ENCODE data around the gene BLZF1.
"Not testable (repeated sequence)": the region's sequence is repeated elsewhere in the genome, so short reads cannot be mapped to it uniquely, and the experiment has no call there.

The BLZF1 gene

DNA sequence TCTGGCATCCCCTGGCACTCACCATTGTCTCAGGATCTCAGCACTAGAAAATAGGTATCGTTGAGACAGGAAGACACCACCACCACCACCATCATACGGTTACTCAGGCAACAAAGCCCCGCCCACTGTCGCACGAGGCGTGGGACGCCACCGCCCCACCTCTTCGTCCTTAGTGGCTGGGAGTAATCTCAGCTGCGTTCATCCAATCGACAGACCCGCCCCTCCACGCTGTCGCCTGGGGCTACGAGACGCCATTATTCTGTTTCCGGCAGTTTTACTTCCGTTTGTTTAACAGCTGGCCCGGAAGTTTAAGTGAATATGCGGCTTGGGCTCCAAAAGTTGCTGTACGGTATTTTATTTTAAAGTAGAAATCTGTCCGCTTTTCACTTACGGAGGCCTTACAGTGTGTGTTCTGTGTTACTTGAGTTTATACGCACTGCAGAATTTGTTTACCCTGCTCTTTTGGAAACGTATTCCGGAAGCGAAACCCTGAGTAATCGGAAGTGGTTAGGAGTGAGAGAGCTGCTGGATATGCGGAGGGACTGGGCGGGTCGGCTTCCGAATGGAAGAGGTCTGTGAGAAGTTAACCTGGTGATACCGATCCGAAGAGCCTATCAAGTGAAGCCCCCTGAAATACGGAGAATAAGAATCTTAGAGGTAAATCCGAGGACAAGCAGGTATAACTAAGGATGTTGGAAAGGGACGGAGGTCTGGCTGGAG, at the start of gene BLZF1, which contains the start of gene NME7:
Gene BLZF1, plus strand, starts transcription at position 510 of the 720 bp plus-strand sequence. CDS start 1,328 bp downstream, outside the sequence.
Gene NME7, minus strand, starts transcription at position 112 of the 720 bp plus-strand sequence. Its CDS starts 87 bp downstream, at position 25.
- DNase-seq (ENCODE audit: low read depth): peak; percentile 98

DNA sequence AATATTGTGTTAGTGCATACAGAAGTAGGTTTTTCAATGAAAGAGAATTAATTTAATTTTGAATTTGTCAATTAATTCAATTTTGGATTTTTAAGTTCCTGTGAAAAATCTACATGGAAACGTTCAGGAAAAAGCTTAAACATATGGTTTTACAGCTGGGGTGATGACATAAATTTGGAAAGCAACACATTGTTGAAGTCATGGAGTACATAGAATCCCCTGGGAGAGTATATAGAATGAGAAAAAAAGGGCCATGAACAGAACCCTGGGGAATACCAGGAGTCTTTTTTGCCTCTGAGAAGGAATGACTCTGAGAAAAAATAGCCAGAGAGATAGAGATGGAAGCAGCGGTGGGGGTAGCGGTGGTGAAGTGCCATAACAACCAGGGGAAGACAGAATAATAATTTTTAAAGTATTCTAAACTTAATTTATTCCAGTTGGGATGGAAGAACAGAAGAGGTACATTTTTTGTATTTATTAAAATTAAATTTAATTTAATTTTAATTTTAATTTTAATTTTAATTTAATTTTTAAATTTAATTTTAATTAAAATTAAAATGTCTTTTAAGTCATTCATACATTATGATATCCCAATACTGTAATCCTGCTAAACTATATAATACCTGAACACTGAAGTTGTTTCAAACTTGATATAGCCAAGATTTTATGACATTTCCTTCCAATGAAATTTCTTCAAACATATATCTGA, 49.3 kb upstream of the BLZF1 start:
- no peak for DNase-seq (ENCODE audit: low read depth)

DNA sequence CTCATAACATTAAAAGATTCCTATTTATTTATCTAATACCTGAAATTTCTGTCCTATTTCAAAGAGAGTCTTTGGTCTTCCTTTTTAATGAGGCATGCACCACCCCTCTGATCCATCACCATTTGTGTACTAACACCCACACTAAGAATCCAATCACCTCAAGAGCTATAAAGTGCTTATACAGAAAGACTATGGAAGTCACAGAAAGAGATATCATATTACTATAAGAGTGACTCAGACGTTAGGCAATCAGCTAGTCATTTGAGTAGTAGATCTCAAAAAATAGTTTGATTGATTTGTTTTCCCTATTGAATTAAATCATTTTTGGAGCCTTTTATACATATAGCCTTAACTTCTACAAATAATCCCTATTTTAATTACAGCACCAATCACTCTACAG, 46.5 kb upstream of the BLZF1 start:
- no peak for DNase-seq (ENCODE audit: low read depth)

GRCh38 chr1:169322138-169322537, 45.9 kb upstream of the BLZF1 start:
- no peak for DNase-seq (ENCODE audit: low read depth)

GRCh38 chr1:169325117-169325516, 42.9 kb upstream of the BLZF1 start:
- DNase-seq (ENCODE audit: low read depth): no peak

- no peak for DNase-seq (ENCODE audit: low read depth)
These were observed 41.6 kb upstream of the BLZF1 start for GRCh38 chr1:169326261-169326955.

GRCh38 chr1:169326956-169327268, 41.1 kb upstream of the BLZF1 start:
- DNase-seq (ENCODE audit: low read depth): no peak

- no peak for DNase-seq (ENCODE audit: low read depth)
These were observed 40.1 kb upstream of the BLZF1 start for GRCh38 chr1:169327875-169328274.

GRCh38 chr1:169329383-169329782, 38.6 kb upstream of the BLZF1 start:
- DNase-seq (ENCODE audit: low read depth): no peak

- no peak for DNase-seq (ENCODE audit: low read depth)
These were observed 37.1 kb upstream of the BLZF1 start for GRCh38 chr1:169330927-169331326.

DNA sequence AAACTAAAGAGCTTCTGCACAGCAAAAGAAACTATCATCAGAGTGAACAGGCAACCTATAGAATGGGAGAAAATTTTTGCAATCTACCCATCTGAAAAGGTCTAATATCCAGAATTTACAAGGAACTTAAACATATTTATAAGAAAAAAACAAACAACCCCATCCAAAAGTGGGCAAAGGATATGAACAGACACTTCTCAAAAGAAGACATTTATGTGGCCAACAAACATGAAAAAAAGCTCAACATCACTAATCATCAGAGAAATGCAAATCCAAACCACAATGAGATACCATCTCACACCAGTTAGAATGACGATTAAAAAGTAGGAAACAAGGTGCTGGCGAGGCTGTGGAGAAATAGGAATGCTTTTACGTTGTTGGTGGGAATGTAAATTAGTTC, 33.3 kb upstream of the BLZF1 start:
- not testable (repeated sequence) for DNase-seq (ENCODE audit: low read depth)

DNA sequence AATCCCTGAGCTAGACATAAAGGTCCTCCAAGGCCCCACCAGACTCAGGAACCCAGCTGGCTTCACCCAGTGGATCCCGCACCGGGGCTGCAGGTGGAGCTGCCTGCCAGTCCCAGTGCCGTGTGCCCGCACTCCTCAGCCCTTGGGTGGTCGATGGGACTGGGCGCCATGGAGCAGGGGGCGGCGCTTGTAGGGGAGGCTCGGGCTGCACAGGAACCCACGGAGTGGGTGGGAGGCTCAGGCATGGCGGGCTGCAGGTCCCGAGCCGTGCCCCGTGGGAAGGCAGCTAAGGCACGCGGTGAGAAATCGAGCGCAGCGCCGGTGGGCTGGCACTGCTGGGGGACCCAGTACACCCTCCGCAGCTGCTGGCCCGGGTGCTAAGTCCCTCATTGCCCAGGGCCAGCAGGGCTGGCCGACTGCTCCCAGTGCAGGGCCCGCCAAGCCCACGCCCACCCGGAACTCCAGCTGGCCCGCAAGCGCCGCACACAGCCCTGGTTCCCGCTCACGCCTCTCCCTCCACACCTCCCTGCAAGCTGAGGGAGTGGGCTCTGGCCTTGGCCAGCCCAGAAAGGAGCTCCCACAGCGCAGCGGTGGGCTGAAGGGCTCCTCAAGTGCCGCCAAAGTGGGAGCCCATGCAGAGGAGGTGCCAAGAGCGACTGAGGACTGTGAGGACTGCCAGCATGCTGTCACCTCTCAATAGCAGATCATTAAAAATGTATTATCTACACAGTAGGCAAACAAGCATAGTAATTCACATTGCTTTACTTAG, 30.9 kb upstream of the BLZF1 start:
- not testable (repeated sequence) for DNase-seq (ENCODE audit: low read depth)

- DNase-seq (ENCODE audit: low read depth): no peak
These were observed 29.4 kb upstream of the BLZF1 start for GRCh38 chr1:169338617-169339016.

DNA sequence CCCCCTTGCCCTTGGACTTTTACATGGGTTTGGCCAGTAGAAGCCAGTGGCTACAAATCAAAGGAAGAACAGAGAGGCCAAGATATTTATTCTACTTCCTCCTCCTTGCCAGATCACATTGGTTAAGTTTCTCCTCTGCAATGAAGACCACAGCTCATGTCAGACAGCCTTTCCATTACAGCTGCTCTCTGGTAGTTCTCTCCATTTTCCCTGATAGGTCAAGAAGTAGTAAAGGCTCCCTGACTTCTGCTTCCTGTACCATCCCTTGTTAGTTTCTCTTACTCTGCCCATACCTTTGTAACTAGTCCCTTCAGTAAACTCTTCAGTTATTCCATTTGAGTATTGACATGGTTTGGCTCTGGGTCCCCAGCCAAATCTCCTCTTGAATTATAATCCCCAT, 28.2 kb upstream of the BLZF1 start:
- DNase-seq (ENCODE audit: low read depth): no peak

DNA sequence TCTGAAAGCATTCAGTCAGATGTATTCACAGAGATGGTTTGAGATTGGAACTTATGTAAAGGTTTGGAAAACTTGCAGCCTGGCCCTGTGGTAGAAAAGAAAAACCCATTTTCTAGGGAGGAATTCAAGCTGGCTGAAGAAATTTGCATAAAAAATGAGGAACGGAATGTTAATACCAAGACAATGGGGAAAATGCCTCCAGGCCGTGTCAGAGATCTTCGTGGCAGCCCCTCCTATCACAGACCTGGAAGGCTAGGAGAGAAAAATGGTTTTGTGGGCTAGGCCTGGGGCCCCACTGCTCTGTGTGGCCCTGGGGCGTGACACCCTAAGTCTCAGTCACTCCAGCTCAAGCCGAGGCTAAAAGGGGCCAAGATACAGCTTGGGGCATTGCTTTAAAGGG, 27.1 kb upstream of the BLZF1 start:
- no peak for DNase-seq (ENCODE audit: low read depth)

DNA sequence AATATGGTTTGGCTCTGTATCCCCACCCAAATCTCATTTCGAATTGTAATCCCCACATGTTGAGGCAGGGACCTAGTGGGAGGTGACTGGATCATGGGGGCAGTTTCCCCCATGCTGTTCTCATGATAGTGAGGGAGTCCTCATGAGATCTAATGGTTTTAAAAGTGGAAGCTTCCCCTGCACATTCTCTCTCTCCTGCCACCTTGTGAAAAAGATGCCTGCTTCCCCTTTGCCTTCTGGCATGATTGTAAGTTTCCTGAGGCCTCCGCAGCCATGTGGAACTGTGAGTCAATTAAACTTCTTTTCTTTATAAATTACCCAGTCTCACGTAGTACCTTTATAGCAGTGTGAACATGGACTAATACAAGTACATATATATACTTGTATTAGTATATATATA, 25.9 kb upstream of the BLZF1 start:
- not testable (repeated sequence) for DNase-seq (ENCODE audit: low read depth)

GRCh38 chr1:169345511-169345910, 22.5 kb upstream of the BLZF1 start:
- DNase-seq (ENCODE audit: low read depth): no peak

DNA sequence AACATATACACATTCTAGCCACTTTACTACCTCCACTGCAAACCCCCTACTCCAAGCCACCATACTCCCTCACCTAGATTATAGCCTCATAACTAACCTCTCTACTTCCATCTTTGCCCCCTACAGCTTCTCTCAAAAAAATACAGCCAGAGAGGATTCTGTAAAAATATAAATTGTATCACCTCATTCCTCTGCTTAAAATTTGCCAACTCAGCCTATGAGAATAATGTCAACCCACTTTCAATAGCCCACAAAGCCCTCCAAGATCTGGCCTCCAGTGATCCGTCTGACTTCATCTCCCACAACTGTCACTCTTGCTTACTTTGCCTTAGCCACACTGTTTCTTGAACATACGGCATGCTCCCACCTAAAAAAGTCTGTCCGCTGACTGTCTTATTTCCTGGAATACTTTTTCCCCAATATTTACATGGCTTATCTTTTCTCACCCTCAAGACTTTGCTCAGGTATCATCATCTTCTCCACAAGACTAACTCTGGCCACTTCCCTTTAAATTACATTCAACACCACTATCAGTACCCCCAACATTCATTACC, 21.9 kb upstream of the BLZF1 start:
- no peak for DNase-seq (ENCODE audit: low read depth)

DNA sequence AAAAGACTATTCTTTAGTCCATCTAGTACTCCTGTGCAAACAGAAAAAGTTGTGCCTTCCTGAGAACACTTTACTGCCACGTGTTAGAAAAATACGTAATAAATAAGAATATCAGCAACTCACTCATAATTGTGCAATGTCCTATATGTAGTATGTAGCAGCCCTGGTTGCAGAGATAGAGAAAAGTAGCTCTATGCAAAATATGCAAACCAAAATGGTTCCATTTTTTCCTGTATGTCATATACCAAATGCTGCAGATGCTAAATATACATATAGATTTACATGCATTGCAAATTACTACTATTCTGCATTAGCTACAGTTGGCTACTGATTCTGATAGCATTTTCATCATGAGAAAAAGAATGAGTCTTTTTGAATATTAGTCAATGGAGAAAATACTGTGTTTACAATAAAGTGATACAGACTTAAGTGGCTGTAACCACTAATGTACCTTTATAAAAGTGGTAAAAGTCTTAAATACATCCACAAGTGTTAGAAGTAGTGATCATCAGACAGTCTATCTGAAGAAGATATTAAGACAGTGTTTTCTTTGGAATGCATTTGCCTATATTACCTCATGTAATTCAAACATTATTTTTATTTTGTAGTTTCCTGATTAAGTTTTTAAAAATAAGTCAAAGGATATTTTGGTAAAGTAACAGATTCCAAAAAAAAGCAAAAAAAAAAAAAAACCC, 20.2 kb upstream of the BLZF1 start:
- no peak for DNase-seq (ENCODE audit: low read depth)

DNA sequence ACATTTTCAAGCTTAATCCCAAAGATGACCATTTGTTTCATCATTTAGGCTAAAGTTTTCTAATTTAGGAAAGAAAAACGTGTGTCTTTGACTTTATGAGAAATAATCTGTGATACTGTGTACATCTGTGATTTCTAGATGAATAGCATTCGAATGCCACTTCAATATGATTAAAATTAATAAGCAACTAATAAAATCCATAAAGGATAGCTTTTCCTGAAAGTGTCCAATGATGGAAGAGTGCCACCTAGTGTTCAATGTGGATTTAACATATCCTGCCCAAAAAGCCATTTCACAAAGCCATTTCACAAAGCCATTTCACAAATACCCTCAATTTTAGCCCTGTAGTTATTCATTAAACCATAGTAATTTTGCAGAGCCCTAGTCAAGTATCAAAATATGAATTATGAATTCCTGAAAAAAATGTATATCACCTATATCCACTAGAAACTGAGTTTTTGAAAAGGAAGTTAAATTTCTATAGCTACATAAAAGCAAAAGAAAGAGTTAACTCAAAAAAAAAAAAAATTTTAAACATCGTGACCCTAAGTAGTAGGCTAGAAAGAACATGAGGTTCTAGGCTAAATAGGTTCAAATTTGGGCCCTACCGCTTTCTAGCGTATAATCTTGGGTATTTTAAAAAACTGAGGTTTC, 19.5 kb upstream of the BLZF1 start:
- no peak for DNase-seq (ENCODE audit: low read depth)

DNA sequence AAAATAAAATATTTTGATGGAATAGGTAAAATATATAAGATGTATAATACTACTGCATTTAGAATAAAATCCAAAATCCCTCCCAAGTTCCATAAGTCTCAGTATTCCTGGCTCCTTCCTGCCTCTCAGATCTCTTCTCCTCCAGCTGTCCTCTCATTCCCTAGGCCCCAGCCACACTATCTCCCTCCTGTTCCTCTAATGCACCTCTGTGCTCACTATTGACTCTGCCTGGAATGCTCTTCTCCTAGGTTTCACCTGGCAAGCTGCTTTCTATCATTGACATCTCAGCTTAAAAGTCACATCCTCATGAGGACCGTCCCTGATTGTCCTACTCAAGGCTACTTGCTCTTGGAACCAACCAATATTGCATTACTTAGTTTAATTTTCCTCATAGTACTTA, 7.6 kb upstream of the BLZF1 start:
- DNase-seq (ENCODE audit: low read depth): no peak

Measured in stimulated activated CD8-positive, alpha-beta memory T cell treated with anti-CD3 and anti-CD28 coated beads, Interleukin-4, amount 100 ng/mL, for 24 hours (primary cell).